NCI-H128 (cell line): ENCODE results near the gene KCTD12.
A peak's percentile ranks its signal among the peaks of the same experiment; 100 is the strongest.

Experiments
- DNase-seq: peaks from one replicate; lab custom pipeline; 2025; ENCODE audit not compliant: unreplicated experiment; lab: John Stamatoyannopoulos, UW

The KCTD12 gene

DNA sequence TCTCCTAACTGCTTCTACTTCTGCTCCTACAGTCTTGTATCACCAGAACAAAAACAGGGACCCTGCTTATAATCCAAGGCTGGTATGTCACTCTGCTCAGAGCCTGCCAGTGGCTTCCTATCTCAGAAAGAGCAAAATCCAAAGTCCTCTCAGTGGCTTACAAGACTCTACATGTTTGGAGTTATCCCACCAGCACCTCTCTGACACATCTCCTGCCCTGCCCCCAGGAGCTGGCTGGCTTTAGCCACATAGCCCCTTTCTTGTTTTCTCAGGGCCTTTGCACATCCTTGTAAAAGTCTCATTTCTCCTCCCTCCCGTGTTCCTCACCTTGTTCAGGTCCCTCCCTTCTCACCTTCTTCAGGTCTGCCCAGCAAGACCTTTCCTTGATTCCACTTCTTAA lies 2.2 kb upstream of the KCTD12 start:
- no peak for DNase-seq

DNA sequence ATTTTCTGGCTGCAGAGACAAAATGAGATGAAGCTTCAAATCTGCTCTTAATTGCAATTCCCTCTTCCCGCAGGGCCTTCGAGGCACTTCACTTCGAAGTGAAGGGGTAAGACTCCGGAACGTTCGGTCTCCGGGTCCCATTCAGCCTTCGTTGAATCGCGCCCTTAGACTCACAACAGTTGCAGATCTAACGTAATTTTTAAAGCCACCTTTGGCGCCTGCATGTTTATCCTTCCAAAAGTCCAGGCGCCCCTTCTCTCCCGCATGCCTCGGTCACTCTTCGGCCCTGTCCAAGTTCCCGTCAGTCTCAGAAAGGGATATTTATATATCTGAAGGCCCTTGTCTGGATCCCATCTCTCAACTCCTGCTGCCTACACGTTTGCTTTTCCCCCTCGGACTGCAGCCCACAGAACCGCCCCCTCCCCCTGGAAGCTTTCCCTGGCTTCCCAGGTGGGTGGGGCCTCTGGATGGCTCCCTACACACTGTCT lies 915 bp upstream of the KCTD12 start:
- no peak for DNase-seq

DNA sequence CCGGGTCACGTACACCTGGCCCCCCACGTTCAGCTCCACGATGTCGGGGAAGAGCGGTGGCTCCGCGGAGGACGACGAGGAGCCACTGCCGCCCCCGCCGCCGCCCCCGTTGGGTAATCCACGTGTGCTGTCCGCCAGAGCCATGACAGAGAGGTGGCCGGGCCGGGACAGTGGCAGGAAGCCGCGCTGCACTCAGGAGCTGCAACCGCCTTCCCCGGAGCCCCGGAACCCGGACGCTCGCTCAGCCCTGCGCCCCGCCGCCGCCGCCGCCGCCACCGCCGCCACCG lies 257 bp downstream of the KCTD12 start:
- DNase-seq = no peak

DNA sequence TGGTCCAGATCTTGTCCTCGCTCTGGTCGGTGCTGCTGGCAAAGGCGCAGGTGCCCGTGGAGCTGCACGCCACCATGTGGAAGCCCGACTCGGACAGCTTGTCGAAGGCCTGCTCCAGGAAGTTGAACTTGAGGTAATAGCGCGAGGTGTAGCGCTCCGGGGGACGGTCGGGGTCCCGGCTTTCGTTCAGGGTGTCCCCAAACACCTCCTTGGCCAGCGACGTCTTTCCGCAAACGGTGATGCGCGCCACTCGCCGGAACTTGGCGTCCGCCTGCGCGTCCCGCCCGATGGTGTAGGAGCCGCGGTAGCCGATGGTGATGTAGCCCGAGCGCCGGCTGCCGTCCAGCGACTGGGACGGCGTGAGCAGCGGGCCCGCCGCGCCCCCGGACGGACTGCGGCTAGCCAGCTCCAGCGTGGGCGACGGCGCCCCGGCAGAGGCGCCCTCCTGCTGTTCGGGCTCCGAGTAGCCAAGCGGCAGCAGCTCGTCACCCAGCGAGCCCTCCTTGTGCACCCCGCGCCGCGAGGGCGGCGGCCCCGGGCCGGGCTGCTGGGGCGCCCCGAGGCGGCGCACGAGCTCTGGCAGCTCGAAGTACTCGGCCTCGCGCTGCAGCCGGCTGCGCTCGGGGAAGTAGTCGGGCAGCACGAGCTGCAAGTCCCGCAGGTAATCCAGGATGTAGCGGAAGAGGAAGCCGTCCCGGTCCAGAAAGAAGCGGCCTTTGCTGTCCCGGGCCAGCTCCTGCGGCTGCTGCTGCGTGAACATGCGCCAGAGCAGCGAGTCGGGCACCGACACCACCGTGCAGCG lies 801 bp downstream of the KCTD12 start:
- peak; percentile 13 for DNase-seq

- no peak for DNase-seq
Measured at GRCh38 chr13:76884907-76885202, 1.4 kb downstream of the KCTD12 start.

GRCh38 chr13:76884186-76884906 lies 1.9 kb downstream of the KCTD12 start:
- DNase-seq = no peak

- DNase-seq = no peak
Measured at GRCh38 chr13:76883236-76883635, 3.0 kb downstream of the KCTD12 start.

GRCh38 chr13:76882431-76882830 lies 3.8 kb downstream of the KCTD12 start:
- DNase-seq = no peak

DNA sequence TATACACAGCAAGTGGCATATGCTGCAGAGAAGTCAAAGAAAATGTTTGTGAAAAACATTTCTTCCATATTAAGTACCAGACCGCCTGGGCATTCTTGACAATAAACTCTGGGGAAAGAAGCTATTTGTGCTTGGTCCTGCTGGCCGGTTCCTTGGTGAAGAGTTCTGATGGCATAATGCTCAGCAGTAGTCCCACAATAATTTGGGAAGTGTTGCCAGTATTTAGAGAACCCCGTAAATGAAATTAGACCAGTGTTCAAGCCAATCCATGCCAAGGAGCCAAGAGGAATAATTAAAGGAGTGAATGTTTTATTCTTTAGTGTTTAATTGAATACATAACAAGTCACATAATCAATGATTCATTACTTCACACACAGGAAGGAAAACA lies 6.3 kb downstream of the KCTD12 start:
- no peak for DNase-seq

DNA sequence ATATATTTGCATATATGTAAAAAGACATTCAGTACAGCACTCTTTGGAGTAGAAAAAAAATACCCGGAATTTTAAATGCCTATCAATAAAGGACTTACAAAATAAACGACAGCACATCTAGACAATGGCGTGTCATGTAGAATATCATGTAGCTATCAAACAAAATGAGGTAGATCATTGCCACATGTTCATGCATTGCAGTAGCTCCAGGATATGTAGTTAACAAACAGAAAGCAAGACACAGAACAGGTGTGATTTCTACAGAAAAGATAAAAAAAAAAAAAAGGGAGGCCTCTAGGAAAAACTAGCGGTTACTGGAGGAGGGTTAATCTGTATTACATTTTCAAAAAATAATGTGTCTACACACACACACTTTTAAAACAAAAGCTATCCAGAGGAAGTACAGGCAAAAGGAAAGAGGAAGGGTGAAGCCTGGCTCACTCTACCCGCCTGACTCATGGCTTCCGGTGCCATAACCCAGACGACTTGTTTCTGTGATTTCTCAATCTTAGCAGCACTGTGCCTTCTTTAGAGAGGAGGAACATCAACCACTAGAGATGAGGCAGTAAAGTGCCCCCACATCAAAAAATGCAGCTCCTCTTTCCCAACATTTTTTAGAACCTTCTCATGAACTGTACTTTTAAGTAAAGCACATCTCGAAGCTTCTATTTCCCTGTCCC lies 6.9 kb downstream of the KCTD12 start:
- no peak for DNase-seq

DNA sequence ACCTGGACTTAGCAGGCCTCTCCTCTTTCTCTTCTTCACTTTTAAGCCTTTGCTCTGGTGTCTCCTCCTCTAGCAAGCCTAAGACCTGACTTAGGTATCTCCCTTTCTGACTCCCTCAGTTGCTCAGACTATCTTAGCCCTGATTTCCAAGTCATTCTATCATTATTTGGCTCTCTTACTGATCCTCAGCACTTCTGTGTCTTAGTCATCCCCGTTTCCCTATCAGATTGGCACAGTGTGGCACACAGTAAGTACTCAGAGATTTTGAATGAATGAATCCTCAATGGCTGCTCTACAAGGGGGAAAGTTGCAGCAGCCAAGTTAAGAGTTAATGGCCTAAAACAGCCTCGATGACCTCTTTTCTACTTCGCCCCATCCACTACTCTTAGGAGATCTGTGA lies 8.2 kb downstream of the KCTD12 start:
- no peak for DNase-seq

GRCh38 chr13:76875271-76875815 lies 10.9 kb downstream of the KCTD12 start:
- DNase-seq = no peak

GRCh38 chr13:76874479-76874878 lies 11.7 kb downstream of the KCTD12 start:
- no peak for DNase-seq

GRCh38 chr13:76873445-76873844 lies 12.8 kb downstream of the KCTD12 start:
- no peak for DNase-seq

- DNase-seq = no peak
Measured at GRCh38 chr13:76872675-76873074, 13.5 kb downstream of the KCTD12 start.

DNA sequence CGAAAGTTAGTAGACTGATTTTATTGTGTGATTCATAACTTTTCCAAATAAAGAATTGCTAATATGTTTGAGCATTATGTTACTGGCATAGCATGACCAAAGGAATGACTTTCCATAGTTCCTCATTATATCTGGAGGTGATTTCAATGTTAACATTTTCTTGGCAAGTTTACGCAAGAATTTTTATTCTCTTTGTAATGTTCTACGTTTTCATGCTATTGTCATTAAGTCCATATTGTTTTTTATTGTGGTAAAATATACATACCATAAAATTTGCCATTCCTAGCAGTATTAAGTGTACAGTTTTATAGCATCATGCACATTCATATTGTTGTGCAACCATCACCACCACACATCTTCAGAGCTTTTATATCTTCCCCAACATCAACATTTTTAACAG lies 14.8 kb downstream of the KCTD12 start:
- no peak for DNase-seq

- no peak for DNase-seq
Measured at GRCh38 chr13:76868371-76868770, 17.8 kb downstream of the KCTD12 start.

DNA sequence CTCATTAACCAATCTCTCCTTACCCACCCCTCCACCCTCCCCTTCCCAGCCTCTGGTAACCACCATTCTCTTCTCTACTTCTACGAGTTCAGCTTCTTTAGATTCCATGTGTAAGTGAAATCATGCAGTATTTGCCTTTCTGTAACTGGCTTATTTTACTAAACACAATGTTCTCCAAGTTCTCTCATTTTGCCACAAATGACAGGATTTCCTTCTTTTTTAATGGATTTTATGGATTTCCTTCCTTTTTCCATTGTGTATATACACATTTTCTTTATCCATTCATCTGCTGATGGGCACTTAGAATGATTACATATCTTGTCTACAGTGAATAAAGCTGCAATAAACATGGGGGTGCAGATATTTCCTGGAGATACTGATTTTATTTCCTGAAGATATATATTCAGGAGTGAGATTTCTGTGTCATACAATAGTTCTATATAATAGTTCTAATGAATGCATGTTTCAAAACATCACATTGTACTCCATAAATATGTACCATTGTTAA lies 20.2 kb downstream of the KCTD12 start:
- DNase-seq = no peak

DNA sequence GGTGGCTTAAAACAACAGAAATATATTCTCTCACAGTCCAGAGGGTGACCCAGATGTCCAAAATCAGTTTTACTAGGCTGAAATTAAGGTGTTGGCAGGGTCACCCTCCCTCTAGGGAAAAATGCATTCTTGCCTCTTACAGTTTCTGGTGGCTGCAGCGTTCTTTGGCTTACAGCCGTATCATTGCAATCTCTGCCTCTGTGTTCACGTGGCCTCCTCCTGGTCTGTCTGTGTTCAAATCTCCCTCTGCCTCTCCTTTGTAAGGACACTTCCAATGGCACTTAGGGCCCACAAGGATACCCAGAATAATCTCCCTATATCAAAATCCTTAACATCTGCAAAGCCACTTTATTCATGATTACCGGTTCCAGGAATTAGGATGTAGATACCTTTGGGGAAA lies 21.1 kb downstream of the KCTD12 start:
- no peak for DNase-seq

GRCh38 chr13:76864259-76864658 lies 21.9 kb downstream of the KCTD12 start:
- no peak for DNase-seq

GRCh38 chr13:76863022-76863421 lies 23.2 kb downstream of the KCTD12 start:
- DNase-seq = no peak

DNA sequence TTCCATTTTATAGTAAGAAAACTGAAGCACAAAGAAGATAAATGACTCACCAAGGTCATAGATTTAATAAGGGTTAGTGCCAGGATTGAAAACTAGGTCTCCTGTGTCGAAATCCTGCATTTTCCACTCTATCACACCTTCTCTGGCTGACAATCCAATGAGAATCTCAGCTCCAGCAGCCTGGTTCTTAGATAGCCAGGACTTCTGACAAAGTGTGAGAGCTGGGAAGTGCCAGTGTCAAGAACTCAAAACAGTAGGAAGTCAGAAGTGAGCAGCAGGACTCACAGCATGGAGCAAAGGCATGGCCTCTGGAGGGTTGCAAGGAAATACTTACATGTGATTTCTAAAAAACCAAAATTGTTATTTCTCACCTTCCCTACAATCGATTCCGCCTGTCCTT lies 24.3 kb downstream of the KCTD12 start:
- DNase-seq = no peak
